Heart left ventricle (tissue), 16 donors: ENCODE measurements around the gene MYEF2. TPM values are rescaled to one million over a fixed set of nuclear protein-coding genes. Genes with fewer than 3 reads are reported as not detected.

ENCODE experiments used
- ATAC-seq, 4 donors: fragments of 200-7000 bp; cut with Tn5 transposase; one replicate each; pipeline ENCODE4 v1.9.1; 2020 to 2022; ENCODE audit warnings: moderate library complexity in 4 of 4, mild to moderate bottlenecking in 3 of 4, moderate number of reproducible peaks in 1 of 4
- DNase-seq, 5 donors: peaks; one replicate each; pipeline ENCODE4 v3.0.0-alpha.2; 2020
- H3K27ac ChIP-seq, 12 donors: fragments of 200-600 bp; sonication (generic) in 4 of 12; one replicate each; pipeline versions ENCODE4 v1.5.0 to v1.8.0; 2016 to 2022; ENCODE audit warnings: mild to moderate bottlenecking in 2 of 12
- H3K27me3 ChIP-seq, 9 donors: fragments of 200-600 bp; sonication (generic) in 2 of 9; one replicate each; pipeline versions ENCODE4 v1.5.1 to v1.8.0; 2016 to 2022; ENCODE audit warnings: mild to moderate bottlenecking in 3 of 9
- H3K36me3 ChIP-seq, 9 donors: fragments of 200-600 bp; sonication (generic) in 2 of 9; one replicate each; pipeline versions ENCODE4 v1.5.0 to v1.8.0; 2018 to 2022; ENCODE audit warnings: mild to moderate bottlenecking in 2 of 9
- H3K4me1 ChIP-seq, 12 donors: fragments of 200-600 bp; sonication (generic) in 4 of 12; one replicate each; pipeline versions ENCODE4 v1.5.0 to v1.8.0; 2016 to 2022; ENCODE audit warnings: mild to moderate bottlenecking in 3 of 12
- H3K4me3 ChIP-seq, 12 donors: fragments of 200-600 bp; sonication (generic) in 4 of 12; one replicate each; pipeline versions ENCODE4 v1.5.0 to v1.8.0; 2017 to 2022; ENCODE audit warnings: mild to moderate bottlenecking in 9 of 12, moderate library complexity in 4 of 12
- H3K9me3 ChIP-seq, 12 donors: fragments of 200-600 bp; sonication (generic) in 4 of 12; one replicate each; pipeline versions ENCODE4 v1.5.0 to v1.8.0; 2016 to 2022; ENCODE audit warnings: mild to moderate bottlenecking in 1 of 12
- CTCF ChIP-seq, 12 donors: fragments of 200-600 bp; sonication (generic) in 4 of 12; IDR thresholded peaks; one replicate each; pipeline versions ENCODE4 v1.5.0 to v1.8.0; 2018 to 2022; ENCODE audit warnings: antibody characterized with exemption in 12 of 12, mild to moderate bottlenecking in 5 of 12
- POLR2A ChIP-seq, 2 donors: fragments of 450-650 bp; IDR thresholded peaks; one replicate each; pipeline ENCODE4 v1.6.1; 2017; ENCODE audit warnings: antibody characterized with exemption in 2 of 2, mild to moderate bottlenecking in 2 of 2, moderate library complexity in 2 of 2
- WGBS, 4 donors: extraction: QIAGEN DNeasy Blood & Tissue Kit in 2 of 4; methylation state at CpG; one replicate each; pipeline versions ENCODE4 v1.1.5 to v1.1.7; 2013 to 2018; 5-methylcytosine and 5-hydroxymethylcytosine counted together
- intact Hi-C, 10 donors: fragments of 100-400 bp; cut with DNase I; formaldehyde crosslinking; loops; one replicate each; pipeline versions ENCODE4 v1.11.1 to v1.14.2; 2022
- polyA plus RNA-seq, 2 donors: library from polyadenylated mRNA; stranded (reverse); fragments of 200-250 nt; gene quantifications; one replicate each; pipeline ENCODE4 v1.2.3, GENCODE V29; 2013
- total RNA-seq, 9 donors: library from RNA; depleted of rRNA in 2 of 9; stranded (reverse); fragments of >200 nt in 2 of 9; fragmentation: NEBNext Ultra II Directional in 3 of 9; extraction: Animal tissue kit (Norgen Biotek cat#: 25700) in 3 of 9; gene quantifications; one replicate each; pipeline versions ENCODE4 v1.1.0 to v1.2.4, GENCODE V29; 2016 to 2023
- donor health status: ischemic (EF 13 %, LVEDD 7.1; RV severe dilation, severe dysfunction).
- donor health status: healthy with polysubstance abuse.
- donor health status: DM: no; HTN: yes; CAD: no.
- donor health status: DM: no; HTN: no; CAD: no.
- donor health status: ischemic (EF 25% LVEDD 6.9; RV normal size, moderate dysfunction).
- donor health status: ischemic (EF 25% LVEDD 5.7; RV mildly dilated, moderate dysfunction).
- donor health status: healthy.
- donor health status: DM: yes; HTN: yes; CAD: no.
- donor health status: ischemic (EF 35%, LVEDD 5.7; RV mildly dilated, moderate dysfunction).
- donor health status: nonischemic (EF 11% LVEDD 7.7; RV severe dilation, severe dysfunction).
- donor health status: DM: yes; HTN: yes; CAD: no.
- donor health status: PGD.
- donor health status: ischemic (EF 29% LVEDD 5.4; RV normal size, mild dysfunction).
- donor health status: nonischemic (EF 23%, LVEDD 6.1; RV moderate dilation, normal function).

MYEF2 gene
- total and polyA plus RNA-seq, 11 donors: 5.5 to 17.3 (median 11.4) TPM

GRCh38 chr15:48085591-48085930 is 92.5 kb downstream of the MYEF2 start:
- H3K27me3 ChIP-seq: peaks cover 0 to 13% (median 0%) of the 10 kb centered on the region in 9 donors
- H3K9me3 ChIP-seq: no peaks in the 10 kb centered on the region
- no peak overlapping the region for H3K27ac ChIP-seq
- 92 to 93% (median 93%) methylated on average over 6 of the region's 6 CpGs for WGBS, 4 donors
- H3K4me1 ChIP-seq: no peaks in the 10 kb centered on the region
- no peak for TF ChIP-seq CTCF (IDR thresholded peaks at IDR 0.05)
- no peak for TF ChIP-seq POLR2A (IDR thresholded peaks at IDR 0.05)
- H3K4me3 ChIP-seq: no peak overlapping the region
- intact Hi-C loops: loop anchor here in 1 of 10 donors (10.0 kb wide), 1 partner anchor 891 kb away; no protein-coding TSS in a partner anchor
- DNase-seq (no peak), ATAC-seq (no peak)
- H3K36me3 ChIP-seq: no peaks in the 10 kb centered on the region

GRCh38 chr15:48084759-48085590 is 93.1 kb downstream of the MYEF2 start:
- H3K27ac ChIP-seq: no peak overlapping the region
- intact Hi-C loops: loop anchor here in 1 of 10 donors (10.0 kb wide), 1 partner anchor 890 kb away; no protein-coding TSS in a partner anchor
- no peaks in the 10 kb centered on the region for H3K36me3 ChIP-seq
- no peak for ATAC-seq
- H3K27me3 ChIP-seq: peaks cover 0 to 13% (median 0%) of the 10 kb centered on the region in 9 donors
- TF ChIP-seq CTCF (IDR thresholded peaks at IDR 0.05) (peak in 4 of 12 donors; percentile 11 to 32 (median 18)), POLR2A (IDR thresholded peaks at IDR 0.05) (no peak)
- DNase-seq: no peak
- 67 to 75% (median 71%) methylated on average over 6 of the region's 6 CpGs for WGBS, 4 donors
- H3K9me3 ChIP-seq: no peaks in the 10 kb centered on the region
- no peaks in the 10 kb centered on the region for H3K4me1 ChIP-seq
- H3K4me3 ChIP-seq: no peak overlapping the region

Other genes with a start within 250 kb of the MYEF2 start
- gene SLC24A5, start 57.3 kb downstream of the MYEF2 start, total RNA-seq: not detected
- gene SLC24A5, start 57.3 kb downstream of the MYEF2 start, polyA plus RNA-seq: not detected
- gene CTXN2, start 13.4 kb upstream of the MYEF2 start, total RNA-seq: not detected
- not detected for gene CTXN2, start 13.4 kb upstream of the MYEF2 start, polyA plus RNA-seq
- gene SLC12A1, start 28.0 kb upstream of the MYEF2 start, total RNA-seq: not detected
- not detected for gene SLC12A1, start 28.0 kb upstream of the MYEF2 start, polyA plus RNA-seq
- gene DUT, start 153.1 kb upstream of the MYEF2 start, total RNA-seq: 10 to 100 TPM; 50.9 to 79.9 (median 62.6) TPM
- gene DUT, start 153.1 kb upstream of the MYEF2 start, polyA plus RNA-seq: 10 to 100 TPM; 44.0 to 45.4 TPM